Lower lobe of right lung (tissue), 2 donors: ENCODE results near the gene RHPN2. TPM values are rescaled to one million over a fixed set of nuclear protein-coding genes. Genes with fewer than 3 reads are reported as not detected.
"Not testable (repeated sequence)": the region's sequence is repeated elsewhere in the genome, so short reads cannot be mapped to it uniquely, and the experiment has no call there.

ENCODE experiments used
- ATAC-seq, 2 donors: fragments of 200-7000 bp; cut with Tn5 transposase; one replicate each; pipeline ENCODE4 v1.9.1; 2020 to 2022; ENCODE audit warnings: mild to moderate bottlenecking in 2 of 2, moderate library complexity in 2 of 2
- DNase-seq: peaks from one replicate; pipeline ENCODE4 v3.0.0-alpha.2; 2020
- H3K27ac ChIP-seq: fragments of 200-600 bp; one replicate; pipeline ENCODE4 v1.8.0; 2022
- H3K27me3 ChIP-seq: fragments of 200-600 bp; one replicate; pipeline ENCODE4 v1.8.0; 2022; ENCODE audit warnings: low read depth
- H3K36me3 ChIP-seq: fragments of 200-600 bp; one replicate; pipeline ENCODE4 v1.8.0; 2022; ENCODE audit warnings: mild to moderate bottlenecking
- H3K4me1 ChIP-seq: fragments of 200-600 bp; one replicate; pipeline ENCODE4 v1.8.0; 2022
- H3K4me3 ChIP-seq: fragments of 200-600 bp; one replicate; pipeline ENCODE4 v1.8.0; 2022; ENCODE audit warnings: mild to moderate bottlenecking
- H3K9me3 ChIP-seq: fragments of 200-600 bp; one replicate; pipeline ENCODE4 v1.8.0; 2022
- CTCF ChIP-seq: fragments of 200-600 bp; IDR thresholded peaks from one replicate; pipeline ENCODE4 v1.8.0; 2022; ENCODE audit warnings: antibody characterized with exemption, mild to moderate bottlenecking
- intact Hi-C: fragments of 100-400 bp; cut with DNase I; formaldehyde crosslinking; loops from one replicate; pipeline ENCODE4 v1.11.0; 2022
- total RNA-seq: library from RNA; stranded (reverse); fragmentation: NEBNext Ultra II Directional; extraction: Animal tissue kit (Norgen Biotek cat#: 25700); gene quantifications from one replicate; pipeline ENCODE4 v1.2.1, GENCODE V29; 2021
- donor health status: DM: no; HTN: yes; CAD: no; lungs with severe emphysema.

Gene RHPN2
- total RNA-seq, 1 donor from 2014 or later = 7.7 TPM

DNA sequence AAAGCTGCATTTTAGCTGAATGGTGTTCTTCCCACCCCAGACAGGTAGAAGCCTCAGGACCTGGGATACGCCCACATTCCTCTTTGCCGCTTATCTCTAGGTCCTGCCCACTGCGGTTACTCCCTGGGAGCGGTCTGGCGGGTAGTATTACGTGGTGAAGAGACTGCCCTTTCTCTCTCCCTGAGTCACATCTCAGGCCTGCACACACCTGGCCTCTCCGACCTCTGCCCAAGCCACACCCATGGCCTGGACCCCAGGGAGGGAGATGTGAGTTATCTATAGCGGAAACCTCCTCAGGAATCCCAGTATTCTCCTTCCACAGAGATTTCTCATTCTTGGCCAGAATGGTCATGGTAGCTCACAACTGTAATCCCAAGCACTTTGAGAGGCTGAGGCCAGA, 17.3 kb downstream of the RHPN2 start:
- intact Hi-C loops = no loop called here
- H3K27ac ChIP-seq = no peak overlapping the region
- DNase-seq (peak; percentile 70), ATAC-seq (peak; percentile 96 to 97)
- H3K27me3 ChIP-seq = no peaks in the 10 kb centered on the region
- no peak overlapping the region for H3K4me3 ChIP-seq
- H3K4me1 ChIP-seq = peaks cover 1% of the 10 kb centered on the region
- H3K9me3 ChIP-seq = no peaks in the 10 kb centered on the region
- TF ChIP-seq CTCF = no peak
- peaks cover 1% of the 10 kb centered on the region for H3K36me3 ChIP-seq

- H3K36me3 ChIP-seq, H3K27me3 ChIP-seq, DNase-seq, ATAC-seq, H3K4me3 ChIP-seq, intact Hi-C loops, H3K9me3 ChIP-seq, H3K4me1 ChIP-seq, H3K27ac ChIP-seq: not testable (repeated sequence)
Measured at GRCh38 chr19:33041828-33042160, 22.9 kb downstream of the RHPN2 start.

- no peak for TF ChIP-seq CTCF
- intact Hi-C loops = no loop called here
- Histone ChIP-seq H3K4me3 (no peak overlapping the region), H3K27ac (no peak overlapping the region), H3K36me3 (peaks cover 4% of the 10 kb centered on the region), H3K9me3 (no peaks in the 10 kb centered on the region), H3K4me1 (no peaks in the 10 kb centered on the region), H3K27me3 (no peaks in the 10 kb centered on the region)
- DNase-seq (no peak), ATAC-seq (peak in 1 of 2 donors; percentile 37)
Measured at GRCh38 chr19:33040994-33041827, 23.5 kb downstream of the RHPN2 start.

- H3K36me3 ChIP-seq = peaks cover 4% of the 10 kb centered on the region
- intact Hi-C loops = no loop called here
- no peak for TF ChIP-seq CTCF
- no peaks in the 10 kb centered on the region for H3K27me3 ChIP-seq
- DNase-seq = no peak
- H3K4me3 ChIP-seq = no peak overlapping the region
- no peaks in the 10 kb centered on the region for H3K9me3 ChIP-seq
- no peaks in the 10 kb centered on the region for H3K4me1 ChIP-seq
- H3K27ac ChIP-seq = no peak overlapping the region
- no peak for ATAC-seq
Measured at GRCh38 chr19:33039815-33040214, 24.9 kb downstream of the RHPN2 start.

- no peak overlapping the region for H3K4me3 ChIP-seq
- intact Hi-C loops = no loop called here
- DNase-seq (no peak), ATAC-seq (no peak)
- no peak for TF ChIP-seq CTCF
- no peaks in the 10 kb centered on the region for H3K9me3 ChIP-seq
- H3K27ac ChIP-seq = no peak overlapping the region
- H3K27me3 ChIP-seq = no peaks in the 10 kb centered on the region
- no peaks in the 10 kb centered on the region for H3K4me1 ChIP-seq
- H3K36me3 ChIP-seq = peaks cover 4% of the 10 kb centered on the region
Measured at GRCh38 chr19:33039108-33039599, 25.5 kb downstream of the RHPN2 start.

GRCh38 chr19:33037168-33038025, 27.3 kb downstream of the RHPN2 start:
- intact Hi-C loops, H3K4me1 ChIP-seq, H3K4me3 ChIP-seq, H3K27ac ChIP-seq, DNase-seq, H3K9me3 ChIP-seq, H3K27me3 ChIP-seq, H3K36me3 ChIP-seq, ATAC-seq: not testable (repeated sequence)

DNA sequence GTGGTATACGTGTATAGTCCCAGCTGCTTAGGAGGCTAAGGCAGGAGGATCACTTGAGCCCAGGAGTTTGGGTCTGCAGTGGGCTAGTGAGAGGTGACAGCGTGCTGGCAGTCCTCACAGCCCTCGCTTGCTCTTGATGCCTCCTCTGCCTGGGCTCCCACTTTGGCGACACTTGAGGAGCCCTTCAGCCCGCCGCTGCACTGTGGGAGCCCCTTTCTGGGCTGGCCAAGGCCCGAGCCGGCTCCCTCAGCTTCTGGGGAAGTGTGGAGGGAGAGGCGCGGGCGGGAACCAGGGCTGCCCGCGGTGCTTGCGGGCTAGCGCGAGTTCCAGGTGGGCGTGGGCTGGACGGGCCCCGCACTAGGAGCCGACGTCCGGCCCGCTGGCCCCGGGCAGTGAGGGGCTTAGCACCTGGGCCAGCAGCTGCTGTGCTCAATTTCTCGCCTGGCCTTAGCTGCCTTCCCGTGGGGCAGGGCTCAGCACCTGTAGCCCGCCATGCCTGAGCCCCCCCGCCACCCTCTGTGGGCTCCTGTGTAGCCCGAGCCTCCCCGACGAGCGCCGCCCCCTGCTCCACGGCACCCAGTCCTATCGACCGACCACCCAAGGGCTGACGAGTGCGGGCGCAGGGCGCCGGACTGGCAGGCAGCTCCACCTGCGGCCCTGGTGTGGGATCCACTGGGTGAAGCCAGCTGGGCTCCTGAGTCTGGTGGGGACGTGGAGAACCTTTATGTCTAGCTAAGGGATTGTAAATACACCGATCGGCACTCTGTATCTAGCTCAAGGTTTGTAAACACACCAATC, 28.1 kb downstream of the RHPN2 start:
- H3K4me3 ChIP-seq, H3K9me3 ChIP-seq, H3K27me3 ChIP-seq, ATAC-seq, DNase-seq, intact Hi-C loops, H3K27ac ChIP-seq, H3K36me3 ChIP-seq, H3K4me1 ChIP-seq: not testable (repeated sequence)
